Right lobe of liver (tissue), 6 donors: ENCODE results near the gene ABCC2. TPM values are rescaled to one million over a fixed set of nuclear protein-coding genes. Genes with fewer than 3 reads are reported as not detected.

Source experiments
- ATAC-seq, 4 donors: fragments of 200-7000 bp; cut with Tn5 transposase; one replicate each; pipeline ENCODE4 v1.9.1; 2020; ENCODE audit warnings: mild to moderate bottlenecking in 4 of 4, moderate library complexity in 4 of 4
- DNase-seq, 3 donors: peaks; one replicate each; pipeline ENCODE4 v3.0.0-alpha.2; 2020
- H3K27ac ChIP-seq, 3 donors: fragments of 200-600 bp; one replicate each; pipeline ENCODE4 v1.8.0; 2022
- H3K27me3 ChIP-seq, 2 donors: fragments of 200-600 bp; one replicate each; pipeline ENCODE4 v1.8.0; 2022
- H3K36me3 ChIP-seq, 4 donors: fragments of 200-600 bp; sonication (generic) in 1 of 4; one replicate each; pipeline versions ENCODE4 v1.5.1 to v1.8.0; 2017 to 2022; ENCODE audit warnings: control low read depth in 1 of 4
- H3K4me1 ChIP-seq, 4 donors: fragments of 200-600 bp; sonication (generic) in 1 of 4; one replicate each; pipeline versions ENCODE4 v1.5.1 to v1.8.0; 2017 to 2022; ENCODE audit warnings: control low read depth in 1 of 4
- H3K4me3 ChIP-seq, 3 donors: fragments of 200-600 bp; one replicate each; pipeline ENCODE4 v1.8.0; 2022
- H3K9me3 ChIP-seq, 4 donors: fragments of 200-600 bp; sonication (generic) in 1 of 4; one replicate each; pipeline versions ENCODE4 v1.5.1 to v1.8.0; 2017 to 2022; ENCODE audit warnings: control low read depth in 1 of 4
- POLR2A ChIP-seq: fragments of 450-650 bp; IDR thresholded peaks from one replicate; pipeline ENCODE4 v1.6.1; 2017; ENCODE audit warnings: antibody characterized with exemption, mild to moderate bottlenecking
- WGBS: methylation state at CpG from one replicate; pipeline ENCODE4 v1.1.6; 2018; ENCODE audit warnings: low coverage, low lambda C conversion rate; ENCODE audit not compliant: insufficient coverage; ENCODE audit errors: missing lambda C conversion rate; 5-methylcytosine and 5-hydroxymethylcytosine counted together
- intact Hi-C, 2 donors: fragments of 100-400 bp; cut with DNase I; formaldehyde crosslinking; loops; one replicate each; pipeline versions ENCODE4 v1.11.2 to v1.14.1; 2022
- total RNA-seq, 6 experiments: library from RNA; depleted of rRNA in 2 of 6; stranded (reverse); fragments of >200 nt in 2 of 6; fragmentation: NEBNext Ultra II Directional in 3 of 6; extraction: Animal tissue kit (Norgen Biotek cat#: 25700) in 3 of 6; gene quantifications; one replicate each; pipeline versions ENCODE4 v1.1.0 to v1.2.4, GENCODE V29; 2016 to 2023
- TF ChIP-seq, protein P1 (sequence below), 4 donors: fragments of 200-600 bp in 3 of 4; fragments of 450-650 bp in 1 of 4; IDR thresholded peaks; one replicate each; pipeline versions ENCODE4 v1.5.1 to v1.8.0; 2016 to 2022; ENCODE audit warnings: antibody characterized with exemption in 4 of 4, mild to moderate bottlenecking in 2 of 4
- donor health status: DM: no; HTN: yes; CAD: no.
- donor health status: DM: no; HTN: no; CAD: no.
- donor health status: DM: no; HTN: no; CAD: no.
- donor health status: DM: no; HTN: yes; CAD: no.
- donor health status: DM: no; HTN: yes; CAD: no.

Gene ABCC2
- total RNA-seq, 6 experiments from 2014 or later: 136 to 372 (median 156) TPM

- peak overlapping the region in 2 of 3 donors; percentile 59 to 70 for H3K4me3 ChIP-seq
- peak overlapping the region in 2 of 3 donors; percentile 70 to 82 for H3K27ac ChIP-seq
- WGBS: 5% methylated on average over 5 of the region's 5 CpGs
- H3K27me3 ChIP-seq: no peaks in the 10 kb centered on the region
- intact Hi-C loops: no loop called here
- peaks cover 0 to 52% (median 6%) of the 10 kb centered on the region in 4 donors for H3K36me3 ChIP-seq
- ATAC-seq (peak; percentile 20 to 37 (median 30)), DNase-seq (peak; percentile 58 to 84 (median 66))
- peaks cover 0 to 19% (median 4%) of the 10 kb centered on the region in 4 donors for H3K4me1 ChIP-seq
- no peaks in the 10 kb centered on the region for H3K9me3 ChIP-seq
- no peak for TF ChIP-seq POLR2A
- TF ChIP-seq, protein P1, sequence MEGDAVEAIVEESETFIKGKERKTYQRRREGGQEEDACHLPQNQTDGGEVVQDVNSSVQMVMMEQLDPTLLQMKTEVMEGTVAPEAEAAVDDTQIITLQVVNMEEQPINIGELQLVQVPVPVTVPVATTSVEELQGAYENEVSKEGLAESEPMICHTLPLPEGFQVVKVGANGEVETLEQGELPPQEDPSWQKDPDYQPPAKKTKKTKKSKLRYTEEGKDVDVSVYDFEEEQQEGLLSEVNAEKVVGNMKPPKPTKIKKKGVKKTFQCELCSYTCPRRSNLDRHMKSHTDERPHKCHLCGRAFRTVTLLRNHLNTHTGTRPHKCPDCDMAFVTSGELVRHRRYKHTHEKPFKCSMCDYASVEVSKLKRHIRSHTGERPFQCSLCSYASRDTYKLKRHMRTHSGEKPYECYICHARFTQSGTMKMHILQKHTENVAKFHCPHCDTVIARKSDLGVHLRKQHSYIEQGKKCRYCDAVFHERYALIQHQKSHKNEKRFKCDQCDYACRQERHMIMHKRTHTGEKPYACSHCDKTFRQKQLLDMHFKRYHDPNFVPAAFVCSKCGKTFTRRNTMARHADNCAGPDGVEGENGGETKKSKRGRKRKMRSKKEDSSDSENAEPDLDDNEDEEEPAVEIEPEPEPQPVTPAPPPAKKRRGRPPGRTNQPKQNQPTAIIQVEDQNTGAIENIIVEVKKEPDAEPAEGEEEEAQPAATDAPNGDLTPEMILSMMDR (IDR thresholded peaks at IDR 0.05): no peak
Measured at GRCh38 chr10:99787311-99787710, 4.9 kb downstream of the ABCC2 start.

- TF ChIP-seq POLR2A: no peak
- TF ChIP-seq, protein P1 (IDR thresholded peaks at IDR 0.05): no peak
- peak overlapping the region; percentile 24 to 82 (median 70) for H3K27ac ChIP-seq
- H3K27me3 ChIP-seq: no peaks in the 10 kb centered on the region
- H3K36me3 ChIP-seq: peaks cover 0 to 58% (median 11%) of the 10 kb centered on the region in 4 donors
- peaks cover 0 to 19% (median 4%) of the 10 kb centered on the region in 4 donors for H3K4me1 ChIP-seq
- DNase-seq: no peak
- ATAC-seq: peak in 2 of 4 donors; percentile 1 to 2
- intact Hi-C loops: no loop called here
- H3K9me3 ChIP-seq: no peaks in the 10 kb centered on the region
- peak overlapping the region in 2 of 3 donors; percentile 59 to 70 for H3K4me3 ChIP-seq
- WGBS: 30% methylated on average over 7 of the region's 7 CpGs
Measured at GRCh38 chr10:99787782-99788445, 5.5 kb downstream of the ABCC2 start.

GRCh38 chr10:99788598-99789256 lies 6.3 kb downstream of the ABCC2 start:
- intact Hi-C loops: no loop called here
- peak; percentile 51 to 81 (median 63) for ATAC-seq
- WGBS: 32% methylated on average over 6 of the region's 6 CpGs
- H3K27me3 ChIP-seq: no peaks in the 10 kb centered on the region
- H3K4me1 ChIP-seq: peaks cover 0 to 19% (median 4%) of the 10 kb centered on the region in 4 donors
- TF ChIP-seq, protein P1 (IDR thresholded peaks at IDR 0.05): no peak
- TF ChIP-seq POLR2A: peak; percentile 18
- H3K27ac ChIP-seq: peak overlapping the region; percentile 28 to 82 (median 70)
- DNase-seq: peak in 1 of 3 donors; percentile 80
- H3K9me3 ChIP-seq: no peaks in the 10 kb centered on the region
- peaks cover 0 to 66% (median 15%) of the 10 kb centered on the region in 4 donors for H3K36me3 ChIP-seq
- peak overlapping the region in 2 of 3 donors; percentile 25 to 70 for H3K4me3 ChIP-seq

DNA sequence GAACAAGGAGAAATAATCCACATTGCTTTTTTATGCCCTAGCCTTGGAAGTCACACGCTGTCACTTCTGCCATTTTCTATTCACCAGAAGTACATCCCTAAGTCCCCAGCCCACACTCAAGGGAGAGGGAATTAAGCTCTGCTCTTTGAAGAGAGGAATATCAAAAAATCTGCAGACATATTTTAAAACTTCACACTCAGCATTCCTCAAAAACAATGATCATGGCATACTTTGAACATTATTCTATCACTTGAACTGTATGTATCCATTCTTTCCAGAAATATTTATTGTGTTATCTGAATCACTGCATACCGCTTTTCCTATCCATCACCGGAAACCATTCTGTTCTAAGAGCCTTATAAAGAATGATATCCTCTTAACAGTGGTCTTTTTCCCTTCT lies 9.4 kb downstream of the ABCC2 start:
- no peak for DNase-seq
- peaks cover 0 to 73% (median 29%) of the 10 kb centered on the region in 4 donors for H3K36me3 ChIP-seq
- 85% methylated on average over 3 of the region's 3 CpGs for WGBS
- no peak overlapping the region for H3K4me3 ChIP-seq
- no peaks in the 10 kb centered on the region for H3K9me3 ChIP-seq
- ATAC-seq: no peak
- TF ChIP-seq, protein P1 (IDR thresholded peaks at IDR 0.05): no peak
- TF ChIP-seq POLR2A: no peak
- H3K4me1 ChIP-seq: peaks cover 0 to 19% (median 4%) of the 10 kb centered on the region in 4 donors
- no peak overlapping the region for H3K27ac ChIP-seq
- no peaks in the 10 kb centered on the region for H3K27me3 ChIP-seq
- intact Hi-C loops: no loop called here
